Panc1 (cell line): ENCODE measurements around the gene FUT8. TPM values are rescaled to one million over a fixed set of nuclear protein-coding genes. Genes with fewer than 3 reads are reported as not detected.

Experiments used
- ATAC-seq: fragments of 200-7000 bp; cut with Tn5 transposase; 2 replicates; pipeline ENCODE4 v1.9.1; 2020; ENCODE audit warnings: mild to moderate bottlenecking, moderate library complexity
- BruUV-seq: library from RNA; stranded (reverse); fragments of 400-500 nt; replicated peaks from 2 replicates; lab custom pipeline; 2021; lab: Mats Ljungman, UMichigan
- CTCF ChIA-PET: fragments of 300-600 bp; sonication (Branson Sonifier 250); formaldehyde crosslinking; loops from one replicate; lab custom pipeline; 2022; ENCODE audit warnings: antibody characterized with exemption; lab: Charles Lee
- POLR2A ChIA-PET: fragments of 300-600 bp; sonication (Branson Sonifier 250); formaldehyde crosslinking; loops from one replicate; lab custom pipeline; 2022; ENCODE audit warnings: antibody characterized with exemption; lab: Charles Lee
- DNase-seq: peaks from one replicate; pipeline ENCODE4 v3.0.0-alpha.2; 2010; ENCODE audit warnings: low read depth, low spot score
- H3K27ac ChIP-seq: 2 replicates; pipeline ENCODE4 v1.5.1; 2011; ENCODE audit warnings: mild to moderate bottlenecking, low read length, inconsistent platforms
- H3K27me3 ChIP-seq: fragments of 200-500 bp; sonication (Bioruptor generic); 2 replicates; pipeline ENCODE4 v1.6.0; 2014; ENCODE audit warnings: low read length, inconsistent platforms; ENCODE audit not compliant: control insufficient read depth, insufficient read depth
- H3K36me3 ChIP-seq: fragments of 200-500 bp; sonication (Bioruptor generic); 2 replicates; pipeline ENCODE4 v1.5.1; 2014; ENCODE audit warnings: inconsistent platforms, mild to moderate bottlenecking, low read length, moderate library complexity; ENCODE audit not compliant: control insufficient read depth, insufficient read depth
- H3K4me1 ChIP-seq: 2 replicates; pipeline ENCODE4 v1.5.1; 2011; ENCODE audit warnings: inconsistent platforms, mild to moderate bottlenecking, low read length, moderate library complexity; ENCODE audit not compliant: control insufficient read depth, insufficient read depth
- H3K4me3 ChIP-seq, 2 experiments: 2 replicates each; pipeline ENCODE4 v1.5.1; 2011 to 2012; ENCODE audit warnings: low read depth in 2 of 2, low read length in 2 of 2, mild to moderate bottlenecking in 2 of 2, inconsistent platforms in 1 of 2, moderate library complexity in 1 of 2
- H3K9me3 ChIP-seq: fragments of 200-500 bp; sonication (Bioruptor generic); 2 replicates; pipeline ENCODE4 v1.5.1; 2014; ENCODE audit warnings: low read depth, mild to moderate bottlenecking, inconsistent platforms, low read length, moderate library complexity; ENCODE audit not compliant: control insufficient read depth, insufficient read depth
- CTCF ChIP-seq: fragments of 450-650 bp; IDR thresholded peaks from 2 replicates; pipeline ENCODE4 v1.5.1; 2017; ENCODE audit warnings: mild to moderate bottlenecking
- POLR2AphosphoS5 ChIP-seq: IDR thresholded peaks from 2 replicates; pipeline ENCODE4 v1.6.1; 2012; ENCODE audit warnings: mild to moderate bottlenecking, low read depth, low read length, moderate library complexity
- REST ChIP-seq, 2 experiments: IDR thresholded peaks; 2 replicates each; pipeline ENCODE4 v1.6.1; 2011 to 2012; ENCODE audit warnings: low read depth in 2 of 2, control low read depth in 1 of 2, low read length in 1 of 2, mild to moderate bottlenecking in 1 of 2, moderate library complexity in 1 of 2; ENCODE audit not compliant: insufficient read depth in 1 of 2
- SIN3A ChIP-seq: IDR thresholded peaks from 2 replicates; pipeline ENCODE4 v1.6.1; 2012; ENCODE audit warnings: low read depth, mild to moderate bottlenecking, low read length, moderate library complexity, borderline replicate concordance; ENCODE audit not compliant: insufficient read depth
- TCF7L2 ChIP-seq: IDR thresholded peaks from 2 replicates; pipeline ENCODE4 v1.6.1; 2011; ENCODE audit warnings: mild to moderate bottlenecking, low read depth, low read length, inconsistent platforms
- in situ Hi-C: cut with HindIII; loops from 2 replicates; pipeline ENCODE4 v1.10.0; 2016; ENCODE audit warnings: low sequenced_read_pairs, low pct_unique_long_range_greater_than_20kb
- intact Hi-C: fragments of 100-400 bp; cut with micrococcal nuclease; formaldehyde crosslinking; loops from one replicate; pipeline ENCODE4 v1.10.0; 2022; ENCODE audit not compliant: unreplicated experiment
- total RNA-seq: library from RNA; stranded (reverse); gene quantifications from one replicate; pipeline ENCODE4 v1.2.1, GENCODE V29; 2021; ENCODE audit not compliant: unreplicated experiment

FUT8 gene
- total RNA-seq, 1 experiment from 2014 or later: 31.4 TPM

DNA sequence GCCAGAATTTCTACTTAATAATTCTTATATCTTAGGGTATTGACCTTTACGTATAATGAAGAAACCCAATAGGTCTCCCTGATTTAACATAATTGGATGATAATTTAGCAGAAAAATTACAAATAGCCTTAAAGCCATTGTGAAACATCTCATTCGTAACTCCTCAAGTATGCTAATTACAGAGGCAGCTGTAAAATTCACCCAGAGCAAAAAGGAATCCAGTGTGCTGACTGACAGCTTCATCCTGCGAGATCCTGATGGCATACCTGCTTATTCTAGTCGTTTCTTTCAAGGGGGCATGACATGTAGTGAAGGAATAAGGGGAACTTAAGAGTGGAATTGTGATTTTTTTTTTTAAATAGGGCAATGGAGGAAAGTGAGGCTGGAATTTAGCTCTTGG lies 291.5 kb downstream of the FUT8 start:
- Histone ChIP-seq H3K36me3 (no peaks in the 10 kb centered on the region), H3K27me3 (no peaks in the 10 kb centered on the region), H3K27ac (no peak overlapping the region), H3K4me3 (no peak overlapping the region), H3K4me1 (no peaks in the 10 kb centered on the region), H3K9me3 (no peaks in the 10 kb centered on the region)
- BruUV-seq: no TSS peak
- intact Hi-C loops: no loop called here
- ChIA-PET POLR2A (no interaction called here), CTCF (no interaction called here)
- ATAC-seq: no peak
- TF ChIP-seq REST (IDR thresholded peaks at IDR 0.05; ENCODE audit: insufficient read depth in 1 of 2, low read depth in 2 of 2, low read length in 1 of 2) (no peak), TCF7L2 (no peak), POLR2AphosphoS5 (no peak), CTCF (no peak), SIN3A (no peak)
- in situ Hi-C loops: no loop called here
- no peak for DNase-seq

GRCh38 chr14:65704437-65704836 lies 291.9 kb downstream of the FUT8 start:
- no peaks in the 10 kb centered on the region for H3K9me3 ChIP-seq
- no peaks in the 10 kb centered on the region for H3K4me1 ChIP-seq
- CTCF ChIA-PET: no interaction called here
- no peak for TF ChIP-seq TCF7L2
- no peak for TF ChIP-seq REST (IDR thresholded peaks at IDR 0.05; ENCODE audit: insufficient read depth in 1 of 2, low read depth in 2 of 2, low read length in 1 of 2)
- no peak for TF ChIP-seq CTCF
- no peak for TF ChIP-seq SIN3A
- no peak for TF ChIP-seq POLR2AphosphoS5
- BruUV-seq: no TSS peak
- no peaks in the 10 kb centered on the region for H3K27me3 ChIP-seq
- ATAC-seq (no peak), DNase-seq (no peak)
- H3K27ac ChIP-seq: no peak overlapping the region
- intact Hi-C loops: no loop called here
- no peak overlapping the region for H3K4me3 ChIP-seq
- in situ Hi-C loops: no loop called here
- no peaks in the 10 kb centered on the region for H3K36me3 ChIP-seq
- POLR2A ChIA-PET: no interaction called here
